HG03066 (cell line): Measurements from ENCODE around the gene AEBP1.
A peak's percentile ranks its signal among the peaks of the same experiment; 100 is the strongest.

Experiments used
- ATAC-seq: cut with Tn5 transposase; IDR thresholded peaks from one replicate; pipeline ENCODE4 v1.9.1; 2021; ENCODE audit warnings: low read depth; ENCODE audit not compliant: unreplicated experiment

AEBP1 gene

GRCh38 chr7:44103923-44104859 is at the start of gene AEBP1:
Gene AEBP1 (plus strand): TSS chr7:44104345. CDS start chr7:44104666, 321 bp downstream.
- no peak for ATAC-seq

- ATAC-seq = no peak
Observed at GRCh38 chr7:44056681-44057080, 47.5 kb upstream of the AEBP1 start.

GRCh38 chr7:44057181-44057848 is 46.8 kb upstream of the AEBP1 start:
- ATAC-seq = no peak

- no peak for ATAC-seq
Observed at GRCh38 chr7:44057849-44058758, 46.0 kb upstream of the AEBP1 start.

- no peak for ATAC-seq
Observed at GRCh38 chr7:44058759-44059218, 45.4 kb upstream of the AEBP1 start.

- peak; percentile 72 for ATAC-seq
Observed at GRCh38 chr7:44059219-44060090, 44.7 kb upstream of the AEBP1 start.

- no peak for ATAC-seq
Observed at GRCh38 chr7:44060091-44060947, 43.8 kb upstream of the AEBP1 start.

GRCh38 chr7:44060948-44061644 is 43.0 kb upstream of the AEBP1 start:
- ATAC-seq = no peak

GRCh38 chr7:44061645-44062179 is 42.4 kb upstream of the AEBP1 start:
- no peak for ATAC-seq

- no peak for ATAC-seq
Observed at GRCh38 chr7:44062180-44062902, 41.8 kb upstream of the AEBP1 start.

- no peak for ATAC-seq
Observed at GRCh38 chr7:44062903-44063295, 41.2 kb upstream of the AEBP1 start.

- no peak for ATAC-seq
Observed at GRCh38 chr7:44063547-44063893, 40.6 kb upstream of the AEBP1 start.

GRCh38 chr7:44063894-44064651 is 40.1 kb upstream of the AEBP1 start:
- ATAC-seq = no peak

- no peak for ATAC-seq
Observed at GRCh38 chr7:44064791-44065430, 39.2 kb upstream of the AEBP1 start.

- ATAC-seq = no peak
Observed at GRCh38 chr7:44065431-44066110, 38.6 kb upstream of the AEBP1 start, which contains the start of gene PGAM2. Gene PGAM2 (minus strand): TSS chr7:44065567. CDS start chr7:44065529, 38 bp downstream.

- no peak for ATAC-seq
Observed at GRCh38 chr7:44066111-44066460, 38.1 kb upstream of the AEBP1 start.
